NCI-H2029 treated with DMSO at 0.1 percent for 48 hours (cell line): ENCODE data around the gene APOD.
"Not testable (repeated sequence)": the region's sequence is repeated elsewhere in the genome, so short reads cannot be mapped to it uniquely, and the experiment has no call there.

Experiments used
- DNase-seq: peaks from one replicate; lab custom pipeline; 2025; lab: John Stamatoyannopoulos, UW

The APOD gene

DNA sequence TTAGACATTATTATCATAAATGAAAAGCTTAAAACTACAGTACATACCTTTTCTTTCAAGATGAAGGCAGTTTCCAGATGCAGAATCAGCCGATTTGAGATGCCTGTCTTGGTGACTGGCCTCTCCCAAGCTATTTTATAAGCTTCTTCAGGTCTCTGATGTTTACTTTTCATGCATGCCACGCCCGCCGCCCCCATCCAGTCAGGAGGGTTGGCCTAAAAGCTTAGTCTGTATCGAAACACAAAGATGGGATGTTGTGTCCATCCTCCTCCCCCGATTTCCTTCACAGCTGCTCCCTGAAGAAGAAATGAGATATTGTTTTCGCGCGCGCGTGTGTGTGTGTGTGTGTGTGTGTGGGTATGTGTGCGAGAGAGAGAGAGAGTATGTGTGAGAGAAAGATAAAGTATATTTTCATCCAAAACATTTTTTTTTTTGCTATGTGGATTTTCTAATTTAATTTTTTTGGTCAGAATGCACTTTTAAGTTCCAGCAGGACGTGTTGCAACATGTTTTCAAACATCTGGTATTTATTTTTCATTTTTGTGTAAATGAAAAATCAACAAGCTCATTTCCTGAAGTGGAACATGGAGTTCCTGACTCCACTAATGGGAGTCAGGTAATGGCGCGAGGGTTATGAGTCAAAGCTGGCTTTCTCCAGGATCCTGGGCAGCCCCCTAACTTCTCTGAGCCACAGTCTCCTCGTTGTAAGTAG is at the start of gene APOD:
Gene APOD, minus strand, starts transcription at position 110 of the 712 bp plus-strand sequence. CDS start 4,479 bp downstream, outside the sequence.
- DNase-seq, result no peak

DNA sequence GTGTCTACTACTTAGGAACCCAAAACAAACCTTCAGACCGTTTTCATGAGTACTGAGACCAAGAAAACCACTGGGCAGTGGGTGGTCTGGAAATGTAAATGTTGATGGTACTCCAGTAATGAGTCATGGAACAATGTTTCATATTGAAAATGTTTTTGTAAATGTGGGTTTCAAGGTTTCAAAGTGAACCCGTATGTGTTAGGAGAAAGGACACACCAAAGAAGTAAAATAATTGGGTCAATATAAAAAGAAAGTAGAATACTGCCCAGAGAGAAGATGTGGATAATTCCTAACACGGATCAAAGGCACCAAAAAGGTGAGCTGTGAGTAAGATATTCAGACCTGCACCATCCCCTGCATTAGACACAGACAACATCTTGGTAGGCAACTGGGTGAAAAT is 49.6 kb upstream of the APOD start:
- DNase-seq, result not testable (repeated sequence)

DNA sequence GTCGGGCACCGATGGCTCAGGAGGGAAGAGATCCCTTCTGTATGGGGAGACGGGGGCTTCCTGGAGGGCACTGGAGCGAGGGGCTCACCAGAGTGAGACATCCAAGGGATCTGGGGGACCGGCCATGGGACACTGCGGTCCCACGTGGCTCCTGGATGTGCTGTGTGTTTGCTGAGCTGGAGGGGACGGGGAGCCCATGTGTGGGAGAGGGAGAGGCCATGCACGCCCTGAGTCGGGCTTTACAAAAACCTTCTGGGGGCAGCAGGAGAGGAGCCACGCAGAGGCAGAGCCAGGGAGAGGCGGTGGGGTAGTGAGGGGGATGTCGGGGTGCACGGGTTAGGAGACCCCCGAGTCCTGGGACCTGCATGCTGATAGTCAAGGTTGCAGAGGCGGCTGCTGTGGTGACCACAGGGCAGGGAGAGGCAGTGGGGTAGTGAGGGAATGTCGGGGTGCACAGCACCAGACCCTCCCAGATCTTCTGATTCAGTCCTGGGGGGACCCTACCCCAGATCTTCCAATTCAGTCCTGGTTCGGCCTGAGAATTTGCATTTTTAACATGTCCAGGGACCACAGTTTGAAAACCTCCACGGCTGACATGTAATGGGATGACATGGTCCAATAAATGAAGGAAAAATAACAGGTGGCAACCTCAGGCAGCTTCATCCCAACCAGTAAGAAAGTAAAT is 48.9 kb upstream of the APOD start:
- not testable (repeated sequence) for DNase-seq

DNA sequence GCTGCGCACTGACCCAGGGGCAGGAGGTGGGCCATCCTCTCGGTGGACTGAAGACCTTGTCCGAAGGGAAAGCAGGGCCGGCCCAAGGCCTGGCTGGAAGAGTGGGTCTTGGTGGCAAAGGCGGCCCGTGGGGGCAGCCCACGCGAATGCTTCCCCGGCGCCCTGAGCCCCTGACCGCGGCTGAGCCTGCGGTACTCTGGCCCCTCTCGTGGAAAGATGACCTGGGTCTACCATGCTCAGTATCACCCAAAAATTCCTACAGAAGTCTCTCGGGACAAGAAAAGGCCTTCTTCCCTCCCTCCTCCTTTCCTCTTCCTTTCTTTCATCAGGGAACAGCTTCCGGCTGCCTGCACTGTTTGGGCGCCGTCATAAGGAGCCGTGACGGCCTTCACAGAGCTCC is 48.3 kb upstream of the APOD start:
- DNase-seq, result not testable (repeated sequence)

DNA sequence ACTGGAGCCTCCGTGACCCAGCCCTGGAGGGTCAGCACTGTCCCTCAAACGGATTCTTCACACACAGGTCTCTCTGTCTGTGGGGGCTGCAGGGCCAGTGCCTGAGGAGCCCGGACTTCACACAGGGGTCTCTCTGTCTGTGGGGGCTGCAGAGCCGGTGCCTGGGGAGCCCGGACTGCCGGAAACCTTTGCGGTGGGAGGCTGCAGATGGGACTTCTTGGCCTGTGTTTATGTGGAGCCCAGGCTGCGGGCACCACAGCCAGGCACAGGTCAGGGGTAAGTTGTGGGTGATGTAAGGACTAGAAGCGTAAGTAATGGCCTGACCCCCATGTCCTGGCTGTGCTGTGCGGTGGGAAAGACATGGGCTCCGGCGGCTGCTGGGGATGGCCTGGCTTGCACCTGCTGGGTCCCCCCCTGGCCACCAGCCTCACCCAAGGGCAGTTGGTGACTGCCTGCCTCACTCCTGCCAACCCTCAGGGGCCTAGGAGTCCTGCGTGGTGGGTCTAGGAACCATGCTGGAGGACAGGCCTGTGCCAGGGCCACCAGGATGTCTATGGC is 47.3 kb upstream of the APOD start:
- not testable (repeated sequence) for DNase-seq

DNA sequence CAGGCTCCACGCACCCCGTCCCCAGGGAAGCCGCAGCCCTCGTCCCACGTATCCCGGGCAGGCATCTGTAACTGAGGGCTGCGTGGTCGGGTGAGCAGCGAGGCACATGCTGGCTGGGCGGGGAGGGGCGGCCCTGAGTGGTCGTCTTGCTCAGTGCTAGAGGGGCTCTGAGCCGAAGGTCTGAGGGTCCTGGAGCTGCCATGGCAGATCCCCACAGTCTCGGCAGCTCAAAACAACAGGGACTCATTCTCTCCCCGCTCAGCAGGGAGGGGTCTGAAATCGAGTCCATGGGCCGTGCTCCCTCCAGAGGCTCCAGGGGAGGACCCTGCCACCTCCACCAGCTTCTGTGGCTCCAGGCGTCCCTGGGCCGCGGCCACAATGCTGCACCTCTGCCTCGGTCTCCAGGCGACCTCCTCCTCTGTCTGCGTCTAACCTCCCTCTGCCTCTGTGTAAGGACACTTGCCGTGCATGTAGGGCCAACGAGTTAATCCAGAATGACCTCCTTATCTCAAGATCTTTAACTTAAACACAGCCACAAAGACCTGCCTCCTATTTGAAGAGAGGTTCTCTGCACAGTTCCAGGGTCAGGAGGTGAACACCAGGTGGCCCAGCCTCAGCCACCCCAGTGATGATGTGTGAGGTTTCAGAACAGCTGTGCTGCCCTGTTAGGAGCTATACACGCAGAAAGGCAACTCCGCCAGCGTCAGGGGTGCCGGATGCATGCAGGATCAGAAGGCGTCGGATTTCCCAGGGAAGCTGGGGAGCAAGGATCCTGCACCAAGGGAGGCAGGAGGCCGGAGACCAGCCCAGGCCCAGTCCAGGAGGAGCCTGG is 46.6 kb upstream of the APOD start:
- DNase-seq, result not testable (repeated sequence)

DNA sequence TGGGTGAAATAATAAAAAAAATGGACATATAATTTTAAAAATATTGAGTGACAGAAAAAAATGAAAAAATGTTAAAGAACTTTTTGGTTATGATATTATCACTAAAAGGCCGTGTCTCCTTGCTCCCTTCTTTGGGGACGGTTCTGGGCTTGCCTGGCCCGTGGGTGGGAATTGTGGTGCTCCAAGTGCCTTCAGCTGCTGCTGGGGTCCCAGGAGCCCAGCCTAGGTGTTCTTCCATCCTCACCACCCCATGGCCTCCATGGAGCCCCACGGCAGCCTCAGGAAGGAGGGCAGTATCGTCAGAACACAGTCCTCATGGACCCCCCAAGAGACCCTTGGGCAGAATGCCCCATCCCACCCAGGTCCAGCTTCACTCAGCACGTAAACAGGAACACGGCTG is 45.9 kb upstream of the APOD start:
- DNase-seq, result not testable (repeated sequence)

DNA sequence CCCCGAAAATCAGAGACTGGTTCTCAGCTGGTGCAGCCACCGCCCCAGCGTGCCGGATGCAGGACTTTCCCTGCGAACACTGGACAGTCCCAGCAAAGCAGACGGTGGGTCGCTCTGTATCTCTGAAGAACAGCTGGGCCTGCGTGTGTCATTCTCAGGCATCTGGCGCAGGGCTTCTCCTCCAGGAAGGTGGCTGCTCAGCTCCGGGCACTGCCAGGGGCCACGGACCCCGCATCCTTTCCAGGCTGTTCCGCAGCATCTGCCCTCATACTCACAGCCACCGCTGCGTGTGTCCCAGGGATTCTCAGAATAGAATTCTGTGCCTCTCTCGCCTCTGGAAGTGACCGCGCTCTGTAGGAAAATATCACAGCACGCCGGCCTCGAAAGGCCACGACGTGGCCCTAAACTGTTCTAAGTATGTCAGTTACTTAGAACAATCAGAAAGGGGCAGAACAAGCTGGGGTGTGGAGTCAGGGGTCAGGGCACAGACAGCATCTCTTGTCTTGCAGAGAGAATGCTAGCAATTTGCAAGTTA is 44.7 kb upstream of the APOD start:
- not testable (repeated sequence) for DNase-seq

DNA sequence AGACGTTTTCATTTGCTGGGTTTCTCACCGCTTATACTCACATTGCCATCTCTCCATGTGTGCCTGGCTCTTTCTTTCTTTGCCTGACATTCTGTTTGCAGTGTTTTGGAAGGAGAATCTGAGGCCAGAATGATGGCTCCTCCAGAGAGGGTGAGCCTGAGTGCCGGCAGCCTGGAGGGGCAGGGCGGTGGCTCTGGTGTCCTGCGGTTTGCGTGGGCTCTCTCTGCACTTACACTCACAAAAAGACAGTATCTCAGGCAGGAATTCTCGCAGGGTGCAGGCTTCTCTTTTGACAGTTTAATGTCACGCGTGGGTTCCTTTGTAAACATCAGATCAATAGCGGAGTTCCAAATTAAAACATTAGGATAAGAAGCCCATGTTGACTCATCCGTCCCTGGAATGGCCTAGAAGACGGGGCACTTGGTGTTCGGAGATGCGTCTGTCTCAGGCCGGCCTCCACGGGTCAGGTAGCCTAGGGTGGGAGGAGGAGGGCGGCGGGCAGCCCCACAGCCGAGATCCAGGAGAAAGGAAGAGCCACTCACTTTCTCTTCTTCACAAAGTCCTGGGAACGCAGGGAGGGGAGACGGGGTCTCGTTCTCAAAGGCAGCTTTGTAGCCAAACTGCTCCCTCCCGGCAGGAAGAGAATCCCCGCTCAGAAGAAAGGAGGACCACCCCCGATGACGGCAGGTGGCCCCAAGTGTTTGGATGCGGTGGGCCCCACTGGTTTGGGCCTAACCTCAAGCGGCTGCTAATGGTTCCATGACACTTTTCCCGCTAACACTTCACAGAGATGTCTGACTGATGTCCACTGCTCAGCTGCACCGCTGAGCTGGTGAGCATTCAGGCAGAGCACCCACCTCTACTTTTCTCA is 44.0 kb upstream of the APOD start:
- not testable (repeated sequence) for DNase-seq

DNA sequence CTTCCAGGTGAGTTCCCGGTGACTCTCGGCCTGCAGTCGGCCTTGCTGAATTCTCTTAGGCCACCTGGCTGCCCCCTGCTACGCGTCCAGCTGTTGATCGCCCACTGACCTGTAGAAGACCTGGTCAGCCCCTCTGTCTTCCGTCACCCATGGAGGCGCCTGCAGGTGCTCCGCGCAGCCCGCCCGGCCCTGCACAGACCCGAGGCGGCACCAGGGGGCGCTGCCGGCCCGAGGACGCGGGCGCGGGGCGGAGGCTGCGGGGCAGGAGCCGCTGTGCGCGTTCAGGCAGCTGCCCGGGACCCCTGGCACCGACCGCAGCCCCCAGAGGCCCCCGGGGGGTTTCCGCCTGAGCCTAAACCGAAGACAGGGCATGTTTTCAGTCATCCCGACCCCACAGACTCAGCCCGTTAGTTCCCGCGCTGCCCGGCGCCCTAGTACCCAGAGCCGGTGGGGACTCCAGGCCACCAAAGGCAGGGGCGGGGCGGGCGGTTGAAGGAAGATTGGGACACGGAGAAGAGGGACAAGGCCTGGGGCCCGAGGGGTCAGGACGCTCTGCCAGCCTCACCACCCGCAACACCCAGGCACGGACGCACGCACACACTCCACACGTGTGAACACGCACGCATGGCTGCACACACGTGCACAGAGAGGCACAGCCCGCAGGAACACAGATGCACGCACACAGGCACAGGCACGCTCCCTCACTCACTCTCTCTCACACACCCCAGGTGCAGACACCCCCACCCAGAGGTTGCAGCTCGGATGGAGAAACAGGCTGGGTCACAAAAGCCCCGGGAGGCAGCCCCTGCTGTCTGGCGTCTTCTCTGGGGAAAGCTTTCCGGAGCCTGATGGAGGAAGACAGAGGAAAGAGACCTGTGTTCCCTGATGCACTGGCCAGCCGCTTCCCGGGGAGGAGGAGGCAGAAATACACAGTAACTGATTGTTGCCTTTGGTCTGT is 41.1 kb upstream of the APOD start:
- DNase-seq, result not testable (repeated sequence)

DNA sequence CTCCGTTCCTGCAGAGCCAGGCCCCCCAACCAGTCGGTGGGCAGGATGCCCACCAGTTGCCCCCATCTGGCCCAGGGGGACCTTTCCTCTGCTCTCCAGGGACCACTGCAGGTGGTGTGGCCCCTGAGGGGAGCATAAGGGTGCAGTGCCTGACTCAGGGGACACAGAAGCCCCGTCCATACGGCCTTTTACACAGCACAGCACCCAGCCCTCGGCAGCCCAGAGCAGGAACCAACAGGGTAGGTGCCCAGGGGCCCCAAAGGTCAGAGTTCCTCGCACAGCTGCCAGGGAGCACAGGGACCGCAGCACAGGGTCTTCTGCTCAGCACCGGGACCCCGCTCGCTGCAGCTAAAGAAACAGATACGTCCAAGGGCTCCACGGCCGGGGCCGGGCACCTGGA is 40.4 kb upstream of the APOD start:
- DNase-seq, result not testable (repeated sequence)

DNA sequence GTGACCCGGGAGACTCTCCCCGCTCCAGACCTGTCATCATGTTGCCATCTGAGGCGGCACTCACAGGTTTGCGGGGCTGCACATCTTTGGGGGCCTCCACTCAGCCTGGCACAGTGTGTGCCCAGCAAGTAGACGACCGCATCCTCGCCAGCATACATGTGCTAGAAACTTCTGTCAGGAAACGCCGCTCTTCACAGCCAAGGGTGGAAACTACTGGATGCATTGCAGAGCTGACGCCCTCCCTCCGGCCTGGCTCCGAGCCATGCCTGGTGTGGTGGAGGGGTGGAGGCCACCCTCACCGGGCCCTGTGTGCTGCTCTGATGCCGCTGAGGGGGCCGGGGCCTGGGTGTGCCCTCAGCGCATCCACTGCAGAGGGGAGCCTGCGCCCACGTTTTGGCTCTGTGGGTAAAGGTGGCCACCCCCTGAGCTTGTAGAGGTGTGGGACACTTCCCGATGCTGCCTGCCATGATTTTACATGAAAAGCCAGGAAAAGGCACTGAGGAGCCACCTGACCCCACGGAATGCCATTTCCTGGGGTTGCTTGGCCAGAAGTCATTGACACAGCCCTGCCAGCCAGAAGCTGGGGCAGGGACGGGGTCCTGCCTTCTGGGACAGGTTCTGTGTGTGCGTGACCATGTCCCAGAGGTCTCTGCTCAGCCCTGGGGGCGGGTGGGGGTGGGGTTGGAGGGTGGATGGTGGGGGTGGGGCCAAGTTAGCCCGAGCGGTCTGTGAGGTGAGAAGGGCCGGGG is 39.7 kb upstream of the APOD start:
- not testable (repeated sequence) for DNase-seq

DNA sequence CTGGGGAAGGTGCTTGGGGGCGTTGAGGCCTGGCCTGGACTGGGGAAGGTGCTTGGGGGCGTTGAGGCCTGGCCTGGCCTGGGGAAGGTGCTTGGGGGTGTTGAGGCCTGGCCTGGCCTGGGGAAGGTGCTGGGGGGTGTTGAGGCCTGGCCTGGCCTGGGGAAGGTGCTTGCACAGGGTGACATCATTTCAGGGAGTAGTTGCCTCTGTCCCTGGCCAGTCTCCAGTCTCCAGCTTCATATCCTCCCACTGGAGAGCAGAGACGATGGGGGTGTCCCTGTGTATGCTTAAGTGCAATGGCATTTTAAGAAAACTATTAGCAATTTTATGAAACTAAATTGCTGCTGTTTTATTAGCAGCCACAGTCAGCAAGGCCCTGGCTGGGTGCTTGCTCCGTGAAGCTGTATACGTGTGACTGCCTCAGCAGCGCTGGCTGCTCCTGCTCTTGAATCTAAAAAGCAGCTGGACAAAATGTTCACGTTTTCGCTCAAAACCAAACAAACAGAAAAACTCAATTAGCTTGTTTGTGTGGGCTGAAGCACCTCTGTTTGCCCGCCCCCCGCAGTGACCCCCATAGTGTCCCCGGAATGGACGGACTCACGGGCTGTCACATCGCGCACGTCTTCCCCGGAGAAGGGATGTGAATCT is 38.9 kb upstream of the APOD start:
- DNase-seq, result not testable (repeated sequence)

DNA sequence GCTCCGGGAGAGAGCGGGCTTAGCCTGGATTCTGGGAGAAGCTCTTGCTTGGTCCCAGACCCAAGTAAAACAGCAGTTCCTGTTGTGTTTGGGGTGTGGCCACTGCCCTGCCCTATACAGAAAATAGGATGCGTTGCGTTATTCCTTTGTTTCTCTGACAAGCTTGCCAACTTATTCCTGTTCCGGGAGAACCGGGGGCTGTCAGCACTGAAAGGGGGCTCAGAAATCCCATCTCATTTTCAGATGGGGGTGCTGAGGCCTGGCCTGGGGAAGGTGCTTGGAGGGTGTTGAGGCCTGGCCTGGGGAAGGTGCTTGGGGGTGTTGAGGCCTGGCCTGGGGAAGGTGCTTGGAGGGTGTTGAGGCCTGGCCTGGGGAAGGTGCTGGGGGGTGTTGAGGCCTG is 38.3 kb upstream of the APOD start:
- DNase-seq, result not testable (repeated sequence)

DNA sequence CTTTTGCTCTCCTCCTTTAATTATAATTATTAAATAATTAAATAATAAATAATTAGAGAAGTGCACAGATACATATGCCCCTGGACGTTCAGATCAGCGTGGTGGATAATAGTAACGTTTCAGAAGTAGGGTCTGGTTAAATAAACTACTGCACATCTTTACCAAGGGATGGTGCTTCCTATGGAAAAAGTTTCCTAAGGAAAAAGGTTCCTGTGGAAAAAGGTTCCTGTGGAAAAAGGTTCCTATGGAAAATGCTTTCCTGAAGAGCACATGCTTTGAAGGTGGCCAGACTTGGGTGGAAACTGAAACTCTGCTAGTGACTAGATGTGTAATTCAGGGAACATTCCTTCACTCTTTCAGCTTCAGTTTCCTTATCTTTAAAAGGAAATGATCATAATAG is 37.4 kb upstream of the APOD start:
- DNase-seq, result not testable (repeated sequence)

DNA sequence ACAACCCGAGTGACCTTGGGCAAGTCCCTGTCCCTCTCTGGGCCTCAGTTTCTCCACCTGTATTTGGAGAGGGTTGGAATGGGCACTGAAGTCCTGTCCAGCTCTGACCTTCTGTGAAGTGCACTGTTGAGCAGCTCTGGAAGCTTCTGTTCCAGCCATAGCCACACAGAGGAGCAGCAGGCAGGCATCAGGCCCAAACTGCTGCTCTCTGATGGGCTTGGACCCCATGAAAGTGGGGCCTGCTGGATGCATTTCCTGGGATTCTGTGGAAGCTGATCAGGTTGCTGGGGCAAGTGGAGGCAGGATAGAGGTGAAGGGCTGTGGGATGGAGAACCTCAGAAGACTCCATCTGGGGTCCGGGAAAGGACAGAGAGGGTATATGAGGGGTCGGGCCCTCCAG is 36.7 kb upstream of the APOD start:
- DNase-seq, result not testable (repeated sequence)

DNA sequence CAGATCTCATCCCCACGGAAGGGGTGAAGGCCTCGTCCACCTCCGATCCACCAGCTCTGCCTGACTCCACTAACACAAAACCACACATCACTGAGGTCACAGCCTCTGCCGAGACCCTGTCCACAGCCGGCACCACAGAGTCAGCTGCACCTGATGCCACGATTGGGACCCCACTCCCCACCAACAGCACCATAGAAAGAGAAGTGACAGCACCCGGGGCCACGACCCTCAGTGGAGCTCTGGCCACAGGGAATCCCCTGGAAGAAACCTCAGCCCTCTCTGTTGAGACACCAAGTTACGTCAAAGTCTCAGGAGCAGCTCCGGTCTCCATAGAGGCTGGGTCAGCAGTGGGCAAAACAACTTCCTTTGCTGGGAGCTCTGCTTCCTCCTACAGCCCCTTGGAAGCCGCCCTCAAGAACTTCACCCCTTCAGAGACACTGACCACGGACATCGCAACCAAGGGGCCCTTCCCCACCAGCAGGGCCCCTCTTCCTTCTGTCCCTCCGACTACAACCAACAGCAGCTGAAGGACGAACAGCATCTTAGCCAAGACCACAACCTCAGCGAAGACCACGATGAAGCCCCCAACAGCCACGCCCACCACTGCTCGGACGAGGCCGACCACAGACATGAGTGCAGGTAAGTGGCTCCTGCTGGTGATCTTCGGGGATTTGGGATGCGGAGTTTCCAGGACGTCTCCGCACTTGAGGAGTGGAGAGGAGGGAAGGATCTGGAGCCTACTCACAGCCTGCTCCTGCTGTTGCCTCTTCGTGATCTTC is 36.0 kb upstream of the APOD start:
- DNase-seq, result not testable (repeated sequence)
